RWPE2 (cell line): ENCODE measurements around the gene VPS29.

Experiments used
- ATAC-seq: fragments of 200-7000 bp; cut with Tn5 transposase; 3 replicates; pipeline ENCODE4 v1.9.1; 2021; ENCODE audit warnings: low read depth
- DNase-seq: peaks from one replicate; pipeline ENCODE4 v3.0.0-alpha.2; 2020; ENCODE audit warnings: low spot score
- H3K27ac ChIP-seq: fragments of 450-650 bp; 2 replicates; pipeline ENCODE4 v1.5.1; 2017; ENCODE audit warnings: mild to moderate bottlenecking; ENCODE audit not compliant: poor library complexity, severe bottlenecking
- H3K27me3 ChIP-seq: fragments of 250-450 bp; sonication (Bioruptor Pico); 2 replicates; pipeline ENCODE4 v1.5.1; 2021; ENCODE audit warnings: mild to moderate bottlenecking, moderate library complexity; ENCODE audit not compliant: insufficient read depth, poor library complexity, severe bottlenecking
- H3K36me3 ChIP-seq: fragments of 250-450 bp; sonication (Bioruptor Pico); 2 replicates; pipeline ENCODE4 v1.5.1; 2020; ENCODE audit warnings: low read depth, mild to moderate bottlenecking, moderate library complexity
- H3K4me1 ChIP-seq: fragments of 250-450 bp; sonication (Bioruptor Pico); 2 replicates; pipeline ENCODE4 v1.5.1; 2021; ENCODE audit warnings: mild to moderate bottlenecking, moderate library complexity; ENCODE audit not compliant: insufficient read depth, poor library complexity, severe bottlenecking
- H3K4me3 ChIP-seq: fragments of 250-450 bp; sonication (Bioruptor Pico); 2 replicates; pipeline ENCODE4 v1.5.1; 2021; ENCODE audit warnings: mild to moderate bottlenecking, moderate library complexity; ENCODE audit not compliant: severe bottlenecking
- H3K9me3 ChIP-seq: fragments of 250-450 bp; sonication (Bioruptor Pico); 2 replicates; pipeline ENCODE4 v1.5.1; 2021; ENCODE audit warnings: mild to moderate bottlenecking, moderate library complexity; ENCODE audit not compliant: severe bottlenecking
- CTCF ChIP-seq: fragments of 450-650 bp; IDR thresholded peaks from one replicate; pipeline ENCODE4 v1.5.1; 2017; ENCODE audit warnings: mild to moderate bottlenecking, moderate library complexity; ENCODE audit not compliant: poor library complexity, severe bottlenecking

VPS29 gene

GRCh38 chr12:110540048-110540447, 38.1 kb upstream of the VPS29 start:
- Histone ChIP-seq H3K4me3 (no peak overlapping the region), H3K27ac (peak overlapping the region; percentile 100), H3K36me3 (peaks cover 61% of the 10 kb centered on the region), H3K4me1 (peaks cover 65% of the 10 kb centered on the region), H3K27me3 (no peaks in the 10 kb centered on the region), H3K9me3 (no peaks in the 10 kb centered on the region)
- no peak for TF ChIP-seq CTCF
- ATAC-seq (no peak), DNase-seq (no peak)

- Histone ChIP-seq H3K9me3 (no peaks in the 10 kb centered on the region), H3K4me1 (peaks cover 55% of the 10 kb centered on the region), H3K27me3 (no peaks in the 10 kb centered on the region), H3K4me3 (no peak overlapping the region), H3K36me3 (peaks cover 61% of the 10 kb centered on the region), H3K27ac (peak overlapping the region; percentile 100)
- no peak for DNase-seq
- no peak for ATAC-seq
- TF ChIP-seq CTCF: no peak
Measured at GRCh38 chr12:110538869-110539622, 37.1 kb upstream of the VPS29 start.

- H3K36me3 ChIP-seq: peaks cover 68% of the 10 kb centered on the region
- no peaks in the 10 kb centered on the region for H3K27me3 ChIP-seq
- no peak overlapping the region for H3K4me3 ChIP-seq
- no peaks in the 10 kb centered on the region for H3K9me3 ChIP-seq
- peaks cover 57% of the 10 kb centered on the region for H3K4me1 ChIP-seq
- peak; percentile 89 for DNase-seq
- ATAC-seq: peak; percentile 95
- peak overlapping the region; percentile 100 for H3K27ac ChIP-seq
- TF ChIP-seq CTCF: no peak
Measured at GRCh38 chr12:110537605-110538409, 35.9 kb upstream of the VPS29 start.

- no peak overlapping the region for H3K4me3 ChIP-seq
- peak overlapping the region; percentile 100 for H3K27ac ChIP-seq
- H3K9me3 ChIP-seq: no peaks in the 10 kb centered on the region
- peaks cover 63% of the 10 kb centered on the region for H3K4me1 ChIP-seq
- peaks cover 67% of the 10 kb centered on the region for H3K36me3 ChIP-seq
- no peak for TF ChIP-seq CTCF
- no peaks in the 10 kb centered on the region for H3K27me3 ChIP-seq
- no peak for ATAC-seq
- no peak for DNase-seq
Measured at GRCh38 chr12:110536834-110537604, 35.1 kb upstream of the VPS29 start.
